ENCODE data around the gene AGAP6. TPM values are rescaled to one million over a fixed set of nuclear protein-coding genes. Genes with fewer than 3 reads are reported as not detected.
"Not testable (repeated sequence)": the region's sequence is repeated elsewhere in the genome, so short reads cannot be mapped to it uniquely, and the experiment has no call there.

Gene AGAP6
- 10 to 100 TPM; 11.5 to 21.2 (median 18.3) TPM for total RNA-seq

GRCh38 chr10:49988376-49988775, at the start of gene AGAP6:
AGAP6 (plus strand) TSS chr10:49988406; CDS start chr10:49988716, 310 bp downstream.
- H3K4me3 ChIP-seq (replicated peaks in 1 of 3); H3K9me3 ChIP-seq; intact Hi-C loops (cut with DNase I); H3K27ac ChIP-seq; H3K27me3 ChIP-seq; H3K4me1 ChIP-seq; DNase-seq; H3K36me3 ChIP-seq: not testable (repeated sequence)
- WGBS, 2 donors, result 89 to 98% methylated on average over 10 to 14 of the region's 18 CpGs

- intact Hi-C loops (cut with DNase I); H3K27me3 ChIP-seq; H3K36me3 ChIP-seq; H3K9me3 ChIP-seq: not testable (repeated sequence)
- Histone ChIP-seq H3K4me3 (replicated peaks in 1 of 3) (peak within 1 kb of the TSS; percentile 31 to 78 (median 68)), H3K4me1 (peaks cover 4 to 14% of the 10 kb centered on the region in 2 donors), H3K27ac (peak within 1 kb of the TSS in 2 of 3 donors; percentile 26 to 39)
- peak in 1 of 2 donors; percentile 56 for TF ChIP-seq POLR2A (IDR thresholded peaks at IDR 0.05)
- WGBS, 2 donors, result 0 to 2% methylated on average over 13 to 39 of the region's 81 CpGs
- peak; percentile 77 to 78 for DNase-seq
Measured at GRCh38 chr10:49941447-49942338, 46.5 kb upstream of the AGAP6 start, which contains the start of the genes PARG and TIMM23B. PARG (minus strand) TSS chr10:49942027; CDS start chr10:49941725, 302 bp downstream. TIMM23B (plus strand) TSS chr10:49942053; CDS start chr10:49942195, 142 bp downstream.

- peak overlapping the region in 2 of 3 donors; percentile 26 to 39 for H3K27ac ChIP-seq
- H3K27me3 ChIP-seq; DNase-seq; H3K36me3 ChIP-seq; intact Hi-C loops (cut with DNase I); H3K9me3 ChIP-seq: not testable (repeated sequence)
- peaks cover 4 to 14% of the 10 kb centered on the region in 2 donors for H3K4me1 ChIP-seq
- H3K4me3 ChIP-seq (replicated peaks in 1 of 3), result peak overlapping the region; percentile 31 to 78 (median 68)
- WGBS, 2 donors, result 0% methylated on average over 12 of the region's 12 CpGs
Measured at GRCh38 chr10:49942339-49942705, 45.9 kb upstream of the AGAP6 start.

GRCh38 chr10:49943607-49944006, 44.6 kb upstream of the AGAP6 start:
- H3K27me3 ChIP-seq; H3K9me3 ChIP-seq; H3K27ac ChIP-seq; DNase-seq; intact Hi-C loops (cut with DNase I); H3K4me3 ChIP-seq (replicated peaks in 1 of 3); H3K36me3 ChIP-seq: not testable (repeated sequence)
- H3K4me1 ChIP-seq, result peaks cover 4 to 14% of the 10 kb centered on the region in 2 donors
- 87 to 95% methylated on average over 2 of the region's 2 CpGs for WGBS, 2 donors

GRCh38 chr10:49948142-49948541, 40.1 kb upstream of the AGAP6 start:
- H3K9me3 ChIP-seq; H3K27ac ChIP-seq; DNase-seq; H3K4me1 ChIP-seq; intact Hi-C loops (cut with DNase I); H3K36me3 ChIP-seq; H3K27me3 ChIP-seq; H3K4me3 ChIP-seq (replicated peaks in 1 of 3): not testable (repeated sequence)
- WGBS, 2 donors, result 97 to 98% methylated on average over 1 of the region's 2 CpGs

GRCh38 chr10:49948737-49949136, 39.5 kb upstream of the AGAP6 start:
- H3K36me3 ChIP-seq; H3K4me3 ChIP-seq (replicated peaks in 1 of 3); DNase-seq; H3K27ac ChIP-seq; H3K9me3 ChIP-seq; H3K27me3 ChIP-seq; H3K4me1 ChIP-seq; intact Hi-C loops (cut with DNase I): not testable (repeated sequence)
- WGBS, 2 donors, result 97 to 100% methylated on average over 2 of the region's 2 CpGs

- intact Hi-C loops (cut with DNase I); H3K9me3 ChIP-seq; H3K36me3 ChIP-seq; DNase-seq; H3K27me3 ChIP-seq; H3K4me3 ChIP-seq (replicated peaks in 1 of 3); H3K4me1 ChIP-seq; H3K27ac ChIP-seq: not testable (repeated sequence)
- 86 to 87% methylated on average over 3 of the region's 3 CpGs for WGBS, 2 donors
Measured at GRCh38 chr10:49952006-49952405, 36.2 kb upstream of the AGAP6 start.

GRCh38 chr10:49953122-49953521, 35.1 kb upstream of the AGAP6 start:
- H3K9me3 ChIP-seq; H3K4me1 ChIP-seq; DNase-seq; H3K27me3 ChIP-seq; H3K4me3 ChIP-seq (replicated peaks in 1 of 3); H3K36me3 ChIP-seq; intact Hi-C loops (cut with DNase I); H3K27ac ChIP-seq: not testable (repeated sequence)
- 84 to 86% methylated on average over 3 of the region's 3 CpGs for WGBS, 2 donors

GRCh38 chr10:49970331-49970857, 17.8 kb upstream of the AGAP6 start:
- H3K9me3 ChIP-seq; intact Hi-C loops (cut with DNase I); H3K27ac ChIP-seq; H3K27me3 ChIP-seq; H3K4me1 ChIP-seq; H3K4me3 ChIP-seq (replicated peaks in 1 of 3); H3K36me3 ChIP-seq; DNase-seq: not testable (repeated sequence)
- 96 to 100% methylated on average over 3 to 9 of the region's 37 CpGs for WGBS, 2 donors

GRCh38 chr10:49971466-49971865, 16.7 kb upstream of the AGAP6 start:
- H3K9me3 ChIP-seq; intact Hi-C loops (cut with DNase I); H3K27ac ChIP-seq; H3K4me1 ChIP-seq; DNase-seq; H3K4me3 ChIP-seq (replicated peaks in 1 of 3); H3K27me3 ChIP-seq; H3K36me3 ChIP-seq: not testable (repeated sequence)
- 67 to 73% methylated on average over 2 of the region's 2 CpGs for WGBS, 2 donors

- H3K27ac ChIP-seq; H3K4me3 ChIP-seq (replicated peaks in 1 of 3); H3K4me1 ChIP-seq; H3K36me3 ChIP-seq; DNase-seq; H3K9me3 ChIP-seq; H3K27me3 ChIP-seq; intact Hi-C loops (cut with DNase I): not testable (repeated sequence)
- 95% methylated on average over 3 of the region's 3 CpGs for WGBS, 2 donors
Measured at GRCh38 chr10:49972094-49972493, 16.1 kb upstream of the AGAP6 start.

- H3K27me3 ChIP-seq; H3K4me3 ChIP-seq (replicated peaks in 1 of 3); H3K36me3 ChIP-seq; H3K4me1 ChIP-seq; H3K27ac ChIP-seq; intact Hi-C loops (cut with DNase I); DNase-seq; H3K9me3 ChIP-seq: not testable (repeated sequence)
- WGBS, 2 donors, result 90 to 99% methylated on average over 3 of the region's 3 CpGs
Measured at GRCh38 chr10:49977756-49978155, 10.4 kb upstream of the AGAP6 start.

- H3K4me3 ChIP-seq (replicated peaks in 1 of 3); H3K36me3 ChIP-seq; H3K27me3 ChIP-seq; intact Hi-C loops (cut with DNase I); H3K27ac ChIP-seq; H3K9me3 ChIP-seq; DNase-seq; H3K4me1 ChIP-seq: not testable (repeated sequence)
- 89 to 100% methylated on average over 2 to 3 of the region's 3 CpGs for whole genome bisulfite sequencing, 2 donors
Measured at GRCh38 chr10:49987207-49987606, 999 bp upstream of the AGAP6 start.
